Stimulated activated CD4-positive, alpha-beta T cell treated with anti-CD3 and anti-CD28 coated beads, Interleukin-2, amount 100 ng/mL, for 4 hours (primary cell): ENCODE measurements around the gene TRH.
A peak's percentile ranks its signal among the peaks of the same experiment; 100 is the strongest.
"Not testable (repeated sequence)": the region's sequence is repeated elsewhere in the genome, so short reads cannot be mapped to it uniquely, and the experiment has no call there.

Experiments used
- DNase-seq: peaks from one replicate; pipeline ENCODE4 v3.0.0-alpha.2; 2020; ENCODE audit warnings: low read depth

The TRH gene

GRCh38 chr3:130010556-130010955 is 36.0 kb downstream of the TRH start:
- no peak for DNase-seq

GRCh38 chr3:130012108-130012507 is 37.6 kb downstream of the TRH start:
- DNase-seq = not testable (repeated sequence)

GRCh38 chr3:130013246-130013645 is 38.7 kb downstream of the TRH start:
- not testable (repeated sequence) for DNase-seq

GRCh38 chr3:130014526-130014925 is 40.0 kb downstream of the TRH start:
- DNase-seq = no peak

- not testable (repeated sequence) for DNase-seq
These were observed 43.1 kb downstream of the TRH start for GRCh38 chr3:130017661-130018060.

- peak; percentile 11 for DNase-seq
These were observed 51.8 kb downstream of the TRH start for GRCh38 chr3:130026146-130026829.

- not testable (repeated sequence) for DNase-seq
These were observed 52.9 kb downstream of the TRH start for GRCh38 chr3:130027437-130027836.
